Activated CD4-positive, alpha-beta T cell treated with anti-CD3 and anti-CD28 coated beads, Interleukin-2, amount 50 U/mL, for 16 hours (primary cell): ENCODE measurements around the gene TDRD9.
A peak's percentile ranks its signal among the peaks of the same experiment; 100 is the strongest.
"Not testable (repeated sequence)": the region's sequence is repeated elsewhere in the genome, so short reads cannot be mapped to it uniquely, and the experiment has no call there.

Experiments
- DNase-seq: peaks from one replicate; pipeline ENCODE4 v3.0.0-alpha.2; 2020

The TDRD9 gene

GRCh38 chr14:103928011-103928890 is at the start of gene TDRD9:
Gene TDRD9, plus strand, starts transcription at chr14:103928456. Its CDS starts 54 bp downstream, at chr14:103928510.
- DNase-seq: peak; percentile 6

GRCh38 chr14:103879118-103879569 is 49.1 kb upstream of the TDRD9 start:
- no peak for DNase-seq

DNA sequence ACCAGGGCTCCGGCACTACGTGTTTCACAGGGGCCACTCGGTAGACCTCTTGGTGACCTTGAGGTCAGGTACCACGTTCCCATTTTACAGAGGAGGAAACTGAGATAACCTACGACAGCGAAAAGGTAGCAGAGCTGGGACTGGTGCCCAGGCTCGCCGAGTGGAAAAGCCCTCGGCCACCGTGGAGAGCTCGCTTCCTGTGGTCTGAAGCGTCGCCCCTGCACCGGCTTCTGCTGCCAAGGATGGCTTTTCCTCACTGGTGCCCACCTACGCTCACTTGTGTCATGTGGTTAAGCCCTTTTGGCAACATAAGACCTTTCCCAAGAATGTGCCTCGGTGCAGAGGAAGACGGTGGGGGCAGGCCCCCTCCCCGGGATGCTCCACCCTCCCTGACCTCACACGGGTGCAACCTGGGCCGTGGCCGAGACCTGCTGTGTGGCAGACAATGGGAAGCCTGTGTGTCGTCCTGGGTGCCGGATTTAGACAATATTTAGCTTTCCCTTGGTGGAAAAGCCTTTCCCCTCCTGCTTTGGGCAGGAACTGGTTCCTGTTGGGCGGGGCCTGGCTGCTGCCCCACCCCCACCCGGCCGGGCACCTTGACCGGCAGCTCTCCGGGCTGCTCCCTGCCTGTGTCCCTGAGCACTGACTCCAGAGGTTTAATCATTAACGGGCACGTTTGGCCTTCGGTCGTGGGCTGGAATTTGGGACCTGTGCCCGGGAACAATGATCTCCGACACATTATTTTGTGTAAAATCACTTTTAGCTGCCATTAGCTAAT is 48.5 kb upstream of the TDRD9 start:
- no peak for DNase-seq

- DNase-seq: peak; percentile 4
Measured at GRCh38 chr14:103880348-103881267, 47.6 kb upstream of the TDRD9 start.

DNA sequence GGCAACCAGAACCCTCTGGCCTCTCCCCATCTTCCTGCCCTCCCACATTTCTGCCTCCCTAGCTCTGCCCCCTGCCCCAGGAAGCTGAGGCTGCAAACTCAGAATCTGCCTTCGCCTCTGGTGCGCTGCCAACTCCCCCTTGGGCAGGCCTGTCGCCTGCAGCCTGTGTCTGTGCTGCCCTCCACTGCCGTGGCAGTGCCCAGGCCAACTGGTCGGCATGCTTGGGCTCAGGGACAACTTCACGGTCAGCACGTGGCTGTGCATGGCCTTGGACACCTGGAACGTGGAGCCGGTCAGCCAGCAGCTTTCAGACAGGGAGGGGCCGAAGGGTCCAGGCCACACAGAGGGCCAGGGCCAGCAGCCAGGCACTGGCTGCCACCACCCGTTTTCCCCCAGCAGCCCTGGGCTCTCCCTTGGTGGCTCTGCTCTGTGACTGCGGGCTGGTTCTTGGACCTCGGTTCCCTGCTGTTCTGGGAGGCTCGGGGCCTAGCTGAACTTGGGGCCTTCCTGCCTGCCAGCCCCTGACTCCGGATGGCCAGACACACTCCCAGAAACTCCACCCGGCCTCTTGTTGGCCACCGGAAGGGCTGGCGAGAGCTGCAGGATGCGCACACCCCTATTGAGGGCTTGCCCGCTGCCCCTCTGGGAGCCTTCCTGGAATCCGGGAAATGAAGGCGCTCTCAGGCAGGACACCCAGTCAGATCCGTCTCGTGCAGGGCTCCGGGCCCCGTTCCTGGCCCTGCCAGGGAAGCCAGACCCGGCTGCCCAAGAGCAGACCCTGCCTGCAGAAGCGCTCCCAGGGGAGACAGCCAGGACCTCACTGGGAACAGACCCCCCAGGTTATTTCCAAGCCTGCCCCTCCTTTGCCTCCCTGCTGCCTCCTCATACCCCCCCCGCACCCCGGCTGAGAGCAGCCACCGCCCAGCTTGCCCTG is 46.7 kb upstream of the TDRD9 start:
- DNase-seq: no peak

DNA sequence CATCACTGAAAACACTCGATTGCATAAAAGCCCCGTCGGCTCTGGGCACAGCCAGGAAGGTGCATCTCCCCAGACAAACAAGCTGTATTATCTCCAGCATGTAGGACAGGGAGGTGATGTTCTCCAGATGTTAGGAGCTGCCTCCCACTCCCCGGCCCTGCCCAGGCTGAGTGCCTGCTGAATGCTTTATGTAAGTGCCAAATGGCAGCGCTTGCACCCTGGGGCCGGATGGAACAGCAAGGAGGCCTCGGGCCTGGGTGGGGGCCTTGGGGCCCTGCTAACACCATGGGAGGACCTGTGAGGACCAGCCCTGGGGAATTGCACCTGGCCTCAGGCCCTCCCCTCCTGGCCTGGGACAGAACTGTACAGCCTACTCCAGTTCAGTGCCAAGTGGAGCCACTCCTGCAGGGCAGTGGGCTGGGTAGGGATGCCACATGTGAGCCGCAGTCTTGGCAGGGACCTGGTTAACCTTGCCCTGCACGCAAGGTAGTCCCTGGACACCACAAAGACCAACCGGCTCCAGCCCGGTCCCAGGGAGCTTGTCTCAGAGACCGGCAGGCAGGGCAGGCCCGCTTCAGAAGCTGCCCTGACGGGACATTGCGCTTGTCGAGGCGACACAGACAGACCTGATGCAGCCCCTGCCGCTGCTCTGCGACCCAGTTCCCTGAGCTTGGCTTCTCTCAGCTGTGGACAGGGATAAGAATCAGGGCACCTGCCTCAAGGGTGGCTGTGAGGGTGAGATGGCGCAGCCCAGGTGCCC is 45.6 kb upstream of the TDRD9 start:
- DNase-seq: no peak

DNA sequence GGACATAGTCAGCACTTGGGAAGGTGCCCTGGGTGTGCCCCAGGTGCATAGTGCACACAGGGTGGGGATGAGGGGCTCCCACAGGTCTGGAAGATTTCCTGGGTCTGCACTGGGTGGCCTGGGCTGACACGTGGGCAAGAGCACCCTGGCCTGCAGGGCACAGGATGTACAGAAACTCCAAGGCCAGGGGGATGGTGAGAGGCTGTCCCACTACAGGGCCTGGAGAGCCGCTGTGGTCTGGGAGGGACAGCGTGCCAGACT is 45.1 kb upstream of the TDRD9 start:
- no peak for DNase-seq

- DNase-seq: no peak
Measured at GRCh38 chr14:103884854-103885253, 43.4 kb upstream of the TDRD9 start.

GRCh38 chr14:103885509-103885932 is 42.7 kb upstream of the TDRD9 start:
- no peak for DNase-seq

GRCh38 chr14:103886304-103887169 is 41.7 kb upstream of the TDRD9 start:
- DNase-seq: no peak

- no peak for DNase-seq
Measured at GRCh38 chr14:103887170-103887501, 41.1 kb upstream of the TDRD9 start.

DNA sequence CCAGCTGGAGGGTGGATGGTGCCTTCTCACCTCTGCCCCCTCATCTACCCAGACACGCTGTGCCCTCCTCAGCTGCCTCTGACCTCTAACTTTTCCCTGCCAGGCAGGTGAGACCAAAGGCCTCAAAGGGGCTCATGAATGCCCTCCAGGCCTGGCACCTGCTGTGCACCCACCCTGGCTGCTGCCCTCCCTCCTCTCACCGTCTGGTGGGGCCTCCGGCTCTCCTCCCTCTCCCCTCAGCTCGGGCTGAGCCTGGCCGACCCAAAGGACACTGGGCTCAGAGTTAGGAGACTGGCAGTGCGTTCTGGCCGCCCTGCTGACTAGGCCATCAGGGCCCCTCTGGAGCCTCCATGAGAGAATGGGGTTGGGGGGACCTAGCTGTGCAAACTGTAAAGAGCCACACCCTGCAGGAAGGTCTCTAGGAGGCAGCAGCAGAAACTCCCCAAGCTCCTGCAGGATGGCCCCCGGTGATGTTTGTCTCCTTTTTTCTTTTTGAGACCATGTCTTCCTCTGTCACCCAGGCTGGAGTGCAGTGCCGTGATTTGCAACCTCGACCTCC is 40.6 kb upstream of the TDRD9 start:
- DNase-seq: no peak

GRCh38 chr14:103889002-103889312 is 39.3 kb upstream of the TDRD9 start:
- not testable (repeated sequence) for DNase-seq

DNA sequence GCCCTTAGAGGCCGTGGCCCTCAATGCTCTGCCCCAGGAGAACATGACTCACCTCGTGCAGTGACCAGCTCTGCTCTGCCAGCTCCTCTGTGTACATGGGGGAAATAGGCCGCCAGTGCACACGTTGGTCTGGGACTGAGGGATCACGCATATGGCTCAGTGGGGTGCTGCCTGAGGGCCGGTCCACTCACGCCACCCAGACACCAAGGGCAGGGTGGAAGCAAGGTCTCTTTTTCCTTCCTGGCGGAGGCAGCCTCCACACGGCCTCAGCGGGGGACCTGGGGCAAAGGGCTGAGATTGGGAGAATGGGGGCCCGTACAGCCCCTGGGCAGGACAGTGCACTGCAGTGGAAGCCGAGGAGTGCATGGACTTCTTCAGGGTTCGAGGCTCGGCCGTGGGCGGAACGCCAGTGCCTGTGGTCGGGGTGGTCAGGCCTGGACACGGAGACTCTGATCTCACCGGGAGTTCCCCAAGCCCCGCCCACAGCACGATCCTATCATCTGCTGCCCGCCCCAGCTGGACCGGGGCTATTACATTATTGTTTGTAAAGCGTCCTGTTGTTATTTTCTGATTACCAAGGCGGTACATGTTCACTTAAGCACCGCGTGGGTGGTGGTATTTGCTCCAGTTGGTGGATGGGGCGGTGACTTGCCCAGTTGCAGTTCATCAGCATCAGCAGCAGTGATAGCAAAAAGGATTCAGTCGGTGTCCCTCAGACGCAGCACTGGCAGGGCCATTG is 38.8 kb upstream of the TDRD9 start:
- DNase-seq: no peak

- DNase-seq: no peak
Measured at GRCh38 chr14:103890052-103890371, 38.2 kb upstream of the TDRD9 start.

GRCh38 chr14:103890821-103891666 is 37.2 kb upstream of the TDRD9 start:
- no peak for DNase-seq

DNA sequence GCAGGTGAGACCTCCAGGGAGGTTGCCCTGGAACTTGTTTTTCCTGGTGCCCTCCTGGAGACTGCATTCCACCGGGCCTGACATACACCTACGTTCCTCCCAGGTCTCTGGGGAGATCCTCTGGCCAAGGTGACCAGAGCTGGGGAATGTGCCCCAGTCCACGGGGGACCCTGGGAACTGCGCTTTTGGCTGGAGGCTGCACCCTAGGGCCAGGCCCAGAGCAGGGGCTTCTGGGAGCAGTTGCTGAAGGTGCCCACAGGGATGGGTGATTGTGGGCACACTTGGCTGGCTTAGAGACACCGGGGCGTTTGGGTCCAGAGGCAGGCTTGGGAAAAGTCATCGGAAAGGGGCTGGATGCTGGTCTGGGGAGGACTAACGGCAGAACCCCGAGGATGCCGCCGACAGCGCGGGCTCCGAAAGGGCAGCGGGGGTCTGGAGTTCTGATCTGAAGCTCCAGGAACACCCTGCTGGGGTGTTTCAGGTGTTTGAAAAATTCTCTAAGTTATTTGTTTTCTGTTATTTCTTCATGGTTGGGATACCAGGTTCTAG is 36.5 kb upstream of the TDRD9 start:
- DNase-seq: no peak

GRCh38 chr14:103892247-103892646 is 36.0 kb upstream of the TDRD9 start:
- no peak for DNase-seq
